ENCODE data around the gene SUOX. TPM values are rescaled to one million over a fixed set of nuclear protein-coding genes. Genes with fewer than 3 reads are reported as not detected.

SUOX gene
- total and polyA plus RNA-seq, 2 of the 4 experiments (the other 2 are of a cell fraction) = 17.8 to 19.4 TPM

GRCh38 chr12:55993230-55993853 is 3.7 kb upstream of the SUOX start:
- POLR2A ChIA-PET (ENCODE audit: unreplicated experiment) = no interaction called here
- H2BK15ac ChIP-seq (ENCODE audit: low read depth, low read length) = no peak overlapping the region
- no peak overlapping the region for H4K5ac ChIP-seq (ENCODE audit: low read depth, low read length)
- H3K4ac ChIP-seq (ENCODE audit: low read depth, low read length) = no peak overlapping the region
- CTCF ChIA-PET = interaction anchor here (0.8 kb wide), 1 partner anchor 36 kb away, joined by 5 read pairs; no protein-coding TSS in a partner anchor
- H4K91ac ChIP-seq (ENCODE audit: insufficient read depth, low read depth, low read length) = no peak overlapping the region
- no peak overlapping the region for H2AK9ac ChIP-seq (replicated peaks; ENCODE audit: low read depth, low read length, poor library complexity)
- no peak overlapping the region for H3K27ac ChIP-seq (ENCODE audit: insufficient read depth, low read length)
- 0 out of 2 replicates have a peak, but pooled peaks cover 4% of the 10 kb centered on the region for H3K9me1 ChIP-seq (ENCODE audit: insufficient read depth, low read length)
- peaks cover 4% of the 10 kb centered on the region for H3K4me1 ChIP-seq (ENCODE audit: control insufficient read depth, insufficient read depth, low read length)
- dilution Hi-C loops (cut with HindIII; ENCODE audit: low sequenced_read_pairs, unreplicated experiment) (no loop called here), intact Hi-C loops (cut with micrococcal nuclease) (loop anchor here (10.0 kb wide), 1 partner anchor 111 kb away; the partner anchor contains the start of gene PA2G4), in situ Hi-C loops (cut with MboI; ENCODE audit: low sequenced_read_pairs) (no loop called here)
- ATAC-seq (ENCODE audit: low read depth) (no peak), DNase-seq (no peak)
- H3K79me1 ChIP-seq (ENCODE audit: low read depth in 1 of 2, low read length in 2 of 2) = peaks cover 5 to 20% of the 10 kb centered on the region in 2 experiments
- H3K9ac ChIP-seq (ENCODE audit: low read depth, low read length) = no peak overlapping the region
- WGBS, 2 experiments (ENCODE audit: extremely low coverage in 2 of 2, insufficient read length in 1 of 2) = no CpG with 5 or more reads among the region's 4 CpGs
- H3K56ac ChIP-seq (ENCODE audit: extremely low read depth, insufficient read depth, low read length) = no peak overlapping the region
- H2AFZ ChIP-seq (replicated peaks; ENCODE audit: low read length, poor library complexity) = no peak overlapping the region
- no peak overlapping the region for H3K23ac ChIP-seq (ENCODE audit: low read depth, low read length)
- no peak overlapping the region for H3K18ac ChIP-seq (ENCODE audit: low read depth, low read length)
- H2BK20ac ChIP-seq (ENCODE audit: low read depth, low read length) = no peak overlapping the region
- H3K4me2 ChIP-seq (ENCODE audit: low read depth, low read length) = no peak overlapping the region
- H2BK120ac ChIP-seq (ENCODE audit: low read depth, low read length) = no peak overlapping the region
- no peaks in the 10 kb centered on the region for H3K9me3 ChIP-seq (ENCODE audit: control insufficient read depth, insufficient read depth, low read length)
- H4K8ac ChIP-seq (ENCODE audit: low read depth in 2 of 2, low read length in 2 of 2) = no peak overlapping the region
- no peak overlapping the region for H2BK5ac ChIP-seq (ENCODE audit: low read depth, low read length, poor library complexity, severe bottlenecking)
- no peak overlapping the region for H2AK5ac ChIP-seq (ENCODE audit: low read depth, low read length)
- H4K20me1 ChIP-seq (ENCODE audit: insufficient read depth, low read length) = no peaks in the 10 kb centered on the region; the same call in 1 of the 2 replicates
- H3K36me3 ChIP-seq (ENCODE audit: control insufficient read depth, insufficient read depth, low read length) = peaks cover 40% of the 10 kb centered on the region
- no peak overlapping the region for H3K14ac ChIP-seq (replicated peaks; ENCODE audit: low read depth, low read length)
- no peak overlapping the region for H3K4me3 ChIP-seq (ENCODE audit: insufficient read depth, low read depth, low read length)
- BruUV-seq (replicated peaks) = TSS peak; percentile 71
- no peak for TF ChIP-seq CHD1 (IDR thresholded peaks at IDR 0.05; ENCODE audit: low read depth, low read length)
- TF ChIP-seq NFE2L2 (IDR thresholded peaks at IDR 0.05; ENCODE audit: low read depth, low read length) = no peak
- no peak for TF ChIP-seq ELK1 (IDR thresholded peaks at IDR 0.05; ENCODE audit: borderline replicate concordance, low read depth, low read length)
- no peak for TF ChIP-seq CTCF (conservative IDR thresholded peaks at IDR 0.05; ENCODE audit: low read depth, low read length)
- TF ChIP-seq BHLHE40 (IDR thresholded peaks at IDR 0.05; ENCODE audit: low read depth, low read length) = no peak
- TF ChIP-seq SMC3 (IDR thresholded peaks at IDR 0.05; ENCODE audit: low read depth, low read length) = no peak
- no peak for TF ChIP-seq POLR2A (IDR thresholded peaks at IDR 0.05; ENCODE audit: low read depth, low read length)
- TF ChIP-seq CEBPB (IDR thresholded peaks at IDR 0.05; ENCODE audit: low read depth, low read length) = no peak
- TF ChIP-seq RFX5 (IDR thresholded peaks at IDR 0.05; ENCODE audit: low read depth, low read length) = no peak
- TF ChIP-seq RCOR1 (IDR thresholded peaks at IDR 0.05; ENCODE audit: insufficient replicate concordance, low read length) = no peak
- TF ChIP-seq MAZ (IDR thresholded peaks at IDR 0.05; ENCODE audit: borderline replicate concordance, low read depth, low read length) = no peak
- TF ChIP-seq USF2 (IDR thresholded peaks at IDR 0.05; ENCODE audit: low read depth, low read length) = no peak
- no peaks in the 10 kb centered on the region for H3K27me3 ChIP-seq (ENCODE audit: control insufficient read depth, insufficient read depth, low read length)

Measured in IMR-90 (cell line).